IMR-90 (cell line): ENCODE data around the gene MMP20. TPM values are rescaled to one million over a fixed set of nuclear protein-coding genes. Genes with fewer than 3 reads are reported as not detected.

Source experiments
- ATAC-seq: fragments of 200-7000 bp; cut with Tn5 transposase; 2 replicates; pipeline ENCODE4 v1.9.1; 2020; ENCODE audit warnings: low read depth, mild to moderate bottlenecking, moderate library complexity
- BruUV-seq: library from RNA; stranded (reverse); fragments of 400-500 nt; replicated peaks from 2 replicates; lab custom pipeline; 2021; lab: Mats Ljungman, UMichigan
- CTCF ChIA-PET: fragments of 300-600 bp; formaldehyde crosslinking; extraction: SDS; loops from one replicate; lab custom pipeline; 2021; ENCODE audit warnings: antibody characterized with exemption; lab: Yijun Ruan, JAX
- POLR2A ChIA-PET: fragments of 300-600 bp; sonication (Branson Sonifier 250); formaldehyde crosslinking; loops from one replicate; lab custom pipeline; 2022; ENCODE audit warnings: antibody characterized with exemption; ENCODE audit not compliant: unreplicated experiment; lab: Charles Lee
- DNase-seq: peaks from one replicate; pipeline ENCODE4 v3.0.0; 2013
- H2AFZ ChIP-seq: replicated peaks from 2 replicates; pipeline ENCODE3; 2013; ENCODE audit warnings: low read length, mild to moderate bottlenecking; ENCODE audit not compliant: poor library complexity
- H2AK5ac ChIP-seq: 2 replicates; pipeline ENCODE4 v1.6.1; 2013; ENCODE audit warnings: low read depth, low read length, inconsistent platforms
- H2AK9ac ChIP-seq: replicated peaks from 2 replicates; pipeline ENCODE3; 2013; ENCODE audit warnings: mild to moderate bottlenecking, low read depth, low read length, moderate library complexity; ENCODE audit not compliant: poor library complexity
- H2BK120ac ChIP-seq: 2 replicates; pipeline ENCODE4 v1.6.1; 2013; ENCODE audit warnings: low read depth, low read length, inconsistent platforms
- H2BK15ac ChIP-seq: 3 replicates; pipeline ENCODE4 v1.6.1; 2013; ENCODE audit warnings: low read depth, low read length, inconsistent platforms
- H2BK20ac ChIP-seq: 2 replicates; pipeline ENCODE4 v1.6.1; 2013; ENCODE audit warnings: low read depth, mild to moderate bottlenecking, inconsistent platforms, low read length, moderate library complexity
- H2BK5ac ChIP-seq: 2 replicates; pipeline ENCODE4 v1.6.1; 2013; ENCODE audit warnings: mild to moderate bottlenecking, low read depth, low read length, inconsistent platforms; ENCODE audit not compliant: poor library complexity, severe bottlenecking
- H3K14ac ChIP-seq: replicated peaks from 2 replicates; pipeline ENCODE4 v1.6.1; 2013; ENCODE audit warnings: low read depth, low read length, inconsistent platforms
- H3K18ac ChIP-seq: 2 replicates; pipeline ENCODE4 v1.6.1; 2013; ENCODE audit warnings: low read depth, low read length, control low read depth
- H3K23ac ChIP-seq: 2 replicates; pipeline ENCODE4 v1.6.1; 2013; ENCODE audit warnings: low read depth, low read length, inconsistent platforms
- H3K27ac ChIP-seq: 2 replicates; pipeline ENCODE4 v1.5.1; 2013; ENCODE audit warnings: mild to moderate bottlenecking, control low read depth, low read length; ENCODE audit not compliant: insufficient read depth
- H3K27me3 ChIP-seq: 2 replicates; pipeline ENCODE4 v1.6.1; 2013; ENCODE audit warnings: low read length; ENCODE audit not compliant: control insufficient read depth, insufficient read depth
- H3K36me3 ChIP-seq: 2 replicates; pipeline ENCODE4 v1.6.1; 2013; ENCODE audit warnings: low read length, mixed read lengths; ENCODE audit not compliant: control insufficient read depth, insufficient read depth
- H3K4ac ChIP-seq: 2 replicates; pipeline ENCODE4 v1.6.1; 2013; ENCODE audit warnings: low read depth, low read length, inconsistent platforms
- H3K4me1 ChIP-seq: 2 replicates; pipeline ENCODE4 v1.6.1; 2013; ENCODE audit warnings: low read length, mixed read lengths; ENCODE audit not compliant: control insufficient read depth, insufficient read depth
- H3K4me2 ChIP-seq: 2 replicates; pipeline ENCODE4 v1.6.1; 2013; ENCODE audit warnings: low read depth, mild to moderate bottlenecking, control low read depth, low read length, moderate library complexity
- H3K4me3 ChIP-seq: 2 replicates; pipeline ENCODE4 v1.5.1; 2013; ENCODE audit warnings: low read depth, mild to moderate bottlenecking, control low read depth, low read length, moderate library complexity; ENCODE audit not compliant: insufficient read depth
- H3K56ac ChIP-seq: 2 replicates; pipeline ENCODE4 v1.6.1; 2013; ENCODE audit warnings: low read length, inconsistent platforms; ENCODE audit not compliant: insufficient read depth; ENCODE audit errors: extremely low read depth
- H3K79me1 ChIP-seq, 2 experiments: 2 replicates each; pipeline ENCODE4 v1.6.1; 2013; ENCODE audit warnings: low read length in 2 of 2, inconsistent platforms in 1 of 2, low read depth in 1 of 2
- H3K9ac ChIP-seq: 2 replicates; pipeline ENCODE4 v1.6.1; 2013; ENCODE audit warnings: low read depth, low read length, control low read depth
- H3K9me1 ChIP-seq: 2 replicates; pipeline ENCODE4 v1.6.1; 2013; ENCODE audit warnings: low read length, inconsistent platforms; ENCODE audit not compliant: insufficient read depth
- H3K9me3 ChIP-seq: 2 replicates; pipeline ENCODE4 v1.6.1; 2013; ENCODE audit warnings: low read length; ENCODE audit not compliant: control insufficient read depth, insufficient read depth
- H4K20me1 ChIP-seq: 2 replicates; pipeline ENCODE4 v1.6.1; 2013; ENCODE audit warnings: low read length, inconsistent platforms; ENCODE audit not compliant: insufficient read depth
- H4K5ac ChIP-seq: 2 replicates; pipeline ENCODE4 v1.6.1; 2013; ENCODE audit warnings: mild to moderate bottlenecking, low read depth, low read length, control low read depth
- H4K8ac ChIP-seq, 2 experiments: 2 replicates each; pipeline ENCODE4 v1.6.1; 2013; ENCODE audit warnings: low read depth in 2 of 2, low read length in 2 of 2, control low read depth in 1 of 2, inconsistent platforms in 1 of 2
- H4K91ac ChIP-seq: 2 replicates; pipeline ENCODE4 v1.6.1; 2013; ENCODE audit warnings: low read depth, low read length, inconsistent platforms; ENCODE audit not compliant: insufficient read depth
- BHLHE40 ChIP-seq: fragments of 150-350 bp; IDR thresholded peaks from 2 replicates; pipeline ENCODE4 v1.6.1; 2016; ENCODE audit warnings: mild to moderate bottlenecking, low read depth, low read length
- CEBPB ChIP-seq: IDR thresholded peaks from 2 replicates; pipeline ENCODE4 v1.6.1; 2012; ENCODE audit warnings: low read depth, low read length, improper control_type of control experiment
- CHD1 ChIP-seq: IDR thresholded peaks from 2 replicates; pipeline ENCODE4 v1.6.1; 2012; ENCODE audit warnings: low read depth, low read length, improper control_type of control experiment
- CTCF ChIP-seq: conservative IDR thresholded peaks from 2 replicates; pipeline ENCODE4 v1.5.1; 2012; ENCODE audit warnings: mild to moderate bottlenecking, low read depth, low read length, improper control_type of control experiment
- ELK1 ChIP-seq: fragments of 150-350 bp; IDR thresholded peaks from 2 replicates; pipeline ENCODE4 v1.6.1; 2016; ENCODE audit warnings: low read depth, mild to moderate bottlenecking, low read length, moderate library complexity, borderline replicate concordance
- FOS ChIP-seq: fragments of 150-350 bp; IDR thresholded peaks from 2 replicates; pipeline ENCODE4 v1.6.1; 2016; ENCODE audit warnings: low read depth, low read length
- MAFK ChIP-seq: IDR thresholded peaks from 2 replicates; pipeline ENCODE4 v1.6.1; 2012; ENCODE audit warnings: low read depth, low read length, improper control_type of control experiment
- MXI1 ChIP-seq: IDR thresholded peaks from 2 replicates; pipeline ENCODE4 v1.6.1; 2012; ENCODE audit warnings: low read depth, mild to moderate bottlenecking, low read length, moderate library complexity, borderline replicate concordance
- POLR2A ChIP-seq: IDR thresholded peaks from 2 replicates; pipeline ENCODE4 v1.6.1; 2012; ENCODE audit warnings: mild to moderate bottlenecking, low read depth, low read length
- RAD21 ChIP-seq: IDR thresholded peaks from 2 replicates; pipeline ENCODE4 v1.6.1; 2012; ENCODE audit warnings: low read length, improper control_type of control experiment
- RFX5 ChIP-seq: IDR thresholded peaks from 2 replicates; pipeline ENCODE4 v1.8.0; 2012; ENCODE audit warnings: low read depth, mild to moderate bottlenecking, low read length, moderate library complexity
- SMC3 ChIP-seq: fragments of 150-350 bp; IDR thresholded peaks from 2 replicates; pipeline ENCODE4 v1.6.1; 2016; ENCODE audit warnings: low read depth, mild to moderate bottlenecking, antibody characterized with exemption, low read length, moderate library complexity
- USF2 ChIP-seq: fragments of 150-350 bp; IDR thresholded peaks from 2 replicates; pipeline ENCODE4 v1.6.1; 2017; ENCODE audit warnings: mild to moderate bottlenecking, antibody characterized with exemption, low read length, low read depth
- WGBS, 2 experiments: methylation state at CpG; one replicate each; pipeline versions ENCODE4 v1.1.5 to v1.1.7; 2013; ENCODE audit warnings: missing lambda C conversion rate in 2 of 2; ENCODE audit not compliant: insufficient read length in 1 of 2; ENCODE audit errors: extremely low coverage in 2 of 2; 5-methylcytosine and 5-hydroxymethylcytosine counted together
- dilution Hi-C: fragments of 300-500 bp; cut with HindIII; formaldehyde crosslinking; loops from one replicate; pipeline ENCODE4 v1.14.3; 2018; ENCODE audit warnings: low sequenced_read_pairs; ENCODE audit not compliant: unreplicated experiment
- in situ Hi-C: fragments of 300-500 bp; cut with MboI; formaldehyde crosslinking; loops from 3 replicates; pipeline ENCODE4 v1.14.3; 2019; ENCODE audit warnings: low sequenced_read_pairs, inconsistent platforms, mixed read lengths
- intact Hi-C: fragments of 100-400 bp; cut with micrococcal nuclease; formaldehyde crosslinking; loops from 2 replicates; pipeline ENCODE4 v1.10.0; 2022
- polyA plus RNA-seq, 3 experiments: library from polyadenylated mRNA; depleted of rRNA; stranded (reverse); fragments of >200 nt; gene quantifications; 2 replicates each; pipeline ENCODE4 v1.2.3, GENCODE V29; 2012; ENCODE audit warnings: low replicate concordance in 1 of 3
- total RNA-seq: library from RNA; depleted of rRNA; stranded (reverse); fragments of >200 nt; gene quantifications from 2 replicates; pipeline ENCODE4 v1.2.3, GENCODE V29; 2012

MMP20 gene
- total and polyA plus RNA-seq, 2 of the 4 experiments (the other 2 are of a cell fraction), result not detected

GRCh38 chr11:102623128-102623527 is 2.0 kb downstream of the MMP20 start:
- WGBS, 2 experiments, result 86% methylated on average over 3 of the region's 5 CpGs; no CpG with 5 or more reads in 1 of the 2 experiments
- H2BK120ac ChIP-seq, result no peak overlapping the region
- H4K5ac ChIP-seq, result no peak overlapping the region
- no peak overlapping the region for H2AK9ac ChIP-seq
- no peak overlapping the region for H3K23ac ChIP-seq
- dilution Hi-C loops (no loop called here), in situ Hi-C loops (no loop called here), intact Hi-C loops (no loop called here)
- peaks cover 10% of the 10 kb centered on the region; the same call in 1 of the 2 replicates for H3K9me1 ChIP-seq
- no peaks in the 10 kb centered on the region for H3K27me3 ChIP-seq
- H3K4ac ChIP-seq, result no peak overlapping the region
- no peak overlapping the region for H3K9ac ChIP-seq
- H4K20me1 ChIP-seq, result no peaks in the 10 kb centered on the region
- ATAC-seq (no peak), DNase-seq (no peak)
- no peak overlapping the region for H2BK20ac ChIP-seq
- no peak overlapping the region for H2BK15ac ChIP-seq
- no peak overlapping the region for H4K91ac ChIP-seq
- no peak overlapping the region for H3K18ac ChIP-seq
- no peaks in the 10 kb centered on the region for H3K9me3 ChIP-seq
- no peak overlapping the region for H3K56ac ChIP-seq
- TF ChIP-seq CTCF, result no peak
- no peak for TF ChIP-seq USF2
- no peak for TF ChIP-seq MXI1
- TF ChIP-seq POLR2A, result no peak
- no peak for TF ChIP-seq RFX5
- no peak for TF ChIP-seq SMC3
- no peak for TF ChIP-seq MAFK
- no peak for TF ChIP-seq CEBPB
- TF ChIP-seq ELK1, result no peak
- no peak for TF ChIP-seq BHLHE40
- TF ChIP-seq RAD21, result no peak
- no peak for TF ChIP-seq FOS
- no peak for TF ChIP-seq CHD1
- H3K36me3 ChIP-seq, result no peaks in the 10 kb centered on the region
- H2AFZ ChIP-seq, result no peak overlapping the region
- H3K27ac ChIP-seq, result no peak overlapping the region
- H4K8ac ChIP-seq, result no peak overlapping the region
- peaks cover 3% of the 10 kb centered on the region; the same call in 1 of the 2 replicates for H3K4me1 ChIP-seq
- no peaks in the 10 kb centered on the region for H3K79me1 ChIP-seq
- ChIA-PET POLR2A (no interaction called here), CTCF (no interaction called here)
- H2AK5ac ChIP-seq, result no peak overlapping the region
- no peak overlapping the region for H2BK5ac ChIP-seq
- H3K4me3 ChIP-seq, result no peak overlapping the region
- BruUV-seq, result no TSS peak
- H3K14ac ChIP-seq, result no peak overlapping the region
- H3K4me2 ChIP-seq, result no peak overlapping the region
